Natural killer cell (primary cell): Measurements from ENCODE around the gene ZNF660. TPM values are rescaled to one million over a fixed set of nuclear protein-coding genes. Genes with fewer than 3 reads are reported as not detected.

ENCODE experiments used
- ATAC-seq, 3 donors: fragments of 150-1000 bp in 2 of 3; fragments of 200-7000 bp in 1 of 3; cut with Tn5 transposase; 1 replicate in 1 of 3; 2 replicates in 2 of 3; pipeline ENCODE4 v1.10.0; 2021; ENCODE audit warnings: mild to moderate bottlenecking in 2 of 3, moderate library complexity in 2 of 3
- DNase-seq, 2 donors: peaks; one replicate each; pipeline versions ENCODE4 v3.0.0 to v3.0.0-alpha.2; 2013 to 2021; ENCODE audit warnings: mixed read lengths in 1 of 2
- H3K27ac ChIP-seq: one replicate; pipeline ENCODE4 v1.5.1; 2013; ENCODE audit warnings: mild to moderate bottlenecking, low read length
- H3K27me3 ChIP-seq: one replicate; pipeline ENCODE4 v1.6.1; 2013; ENCODE audit warnings: low read length; ENCODE audit not compliant: control insufficient read depth, insufficient read depth
- H3K36me3 ChIP-seq: one replicate; pipeline ENCODE4 v1.6.1; 2013; ENCODE audit warnings: low read length; ENCODE audit not compliant: control insufficient read depth, insufficient read depth
- H3K4me1 ChIP-seq: one replicate; pipeline ENCODE4 v1.6.1; 2013; ENCODE audit warnings: low read length; ENCODE audit not compliant: control insufficient read depth, insufficient read depth
- H3K4me3 ChIP-seq: one replicate; pipeline ENCODE4 v1.5.1; 2013; ENCODE audit warnings: low read length
- H3K9me3 ChIP-seq: one replicate; pipeline ENCODE4 v1.6.1; 2013; ENCODE audit warnings: low read length; ENCODE audit not compliant: control insufficient read depth, insufficient read depth
- H3K27ac Mint-ChIP-seq, 2 donors: one replicate each; pipeline ENCODE4 v1.8.0; 2022; ENCODE audit warnings: mild to moderate bottlenecking in 2 of 2, mixed read lengths in 2 of 2, moderate library complexity in 1 of 2
- H3K27me3 Mint-ChIP-seq, 2 donors: one replicate each; pipeline ENCODE4 v1.8.0; 2022; ENCODE audit warnings: low read depth in 2 of 2, mixed read lengths in 2 of 2
- H3K36me3 Mint-ChIP-seq: one replicate; pipeline ENCODE4 v1.8.0; 2022; ENCODE audit warnings: mixed read lengths
- H3K4me1 Mint-ChIP-seq, 2 donors: one replicate each; pipeline ENCODE4 v1.8.0; 2022; ENCODE audit warnings: mixed read lengths in 2 of 2
- H3K4me3 Mint-ChIP-seq: one replicate; pipeline ENCODE4 v1.8.0; 2022; ENCODE audit warnings: mild to moderate bottlenecking, moderate library complexity, mixed read lengths
- H3K9me3 Mint-ChIP-seq, 2 donors: one replicate each; pipeline ENCODE4 v1.8.0; 2022; ENCODE audit warnings: mixed read lengths in 2 of 2
- WGBS: methylation state at CpG from one replicate; pipeline ENCODE4 v1.1.7; 2013; ENCODE audit warnings: missing lambda C conversion rate; ENCODE audit not compliant: insufficient coverage; 5-methylcytosine and 5-hydroxymethylcytosine counted together
- intact Hi-C: fragments of 100-400 bp; cut with micrococcal nuclease; formaldehyde crosslinking; loops from one replicate; pipeline ENCODE4 v1.14.2; 2022
- total RNA-seq, 4 donors: library from RNA; stranded (reverse); fragments of 120-200 nt in 1 of 4; gene quantifications; one replicate each; pipeline versions ENCODE4 v1.2.3 to v1.2.4, GENCODE V29; 2013 to 2022
- TF ChIP-seq, protein P1 (sequence below): fragments of 200-600 bp; IDR thresholded peaks from one replicate; pipeline ENCODE4 v1.8.0; 2022; ENCODE audit warnings: antibody characterized with exemption

The ZNF660 gene
- total RNA-seq, 3 donors from 2014 or later (not counting 1 experiment from before 2014, with no cell fraction given) = 4.6 to 7.7 (median 7.3) TPM

DNA sequence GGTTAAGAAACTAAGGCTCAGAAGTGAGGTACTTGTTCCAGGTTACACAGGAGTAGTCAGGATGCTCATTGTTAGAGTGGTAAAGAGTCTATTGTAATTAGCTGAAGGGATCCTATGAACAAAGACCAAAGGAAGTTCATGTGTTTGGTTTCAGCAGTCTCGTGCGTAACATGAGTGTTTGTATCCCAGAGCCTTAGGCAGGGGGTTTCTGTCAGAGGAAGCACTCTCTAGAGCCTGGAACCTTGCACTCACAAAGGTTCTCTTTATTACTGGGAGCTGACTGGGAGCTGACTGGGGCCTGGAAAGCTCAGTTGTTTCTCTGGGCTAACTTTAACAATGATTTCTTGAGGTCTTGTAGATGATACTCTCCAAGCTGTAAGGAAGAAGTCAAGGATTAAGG is 44.0 kb downstream of the ZNF660 start:
- Histone ChIP-seq H3K4me3 (no peak overlapping the region), H3K27ac (no peak overlapping the region), H3K4me1 (peaks cover 12% of the 10 kb centered on the region), H3K36me3 (peaks cover 22% of the 10 kb centered on the region), H3K9me3 (no peaks in the 10 kb centered on the region), H3K27me3 (no peaks in the 10 kb centered on the region)
- Mint-ChIP-seq H3K9me3 (no peaks in the 10 kb centered on the region), H3K36me3 (no peaks in the 10 kb centered on the region), H3K4me3 (no peak overlapping the region), H3K27ac (no peak overlapping the region), H3K27me3 (no peaks in the 10 kb centered on the region), H3K4me1 (peaks cover 47 to 51% of the 10 kb centered on the region in 2 donors)
- TF ChIP-seq, protein P1, sequence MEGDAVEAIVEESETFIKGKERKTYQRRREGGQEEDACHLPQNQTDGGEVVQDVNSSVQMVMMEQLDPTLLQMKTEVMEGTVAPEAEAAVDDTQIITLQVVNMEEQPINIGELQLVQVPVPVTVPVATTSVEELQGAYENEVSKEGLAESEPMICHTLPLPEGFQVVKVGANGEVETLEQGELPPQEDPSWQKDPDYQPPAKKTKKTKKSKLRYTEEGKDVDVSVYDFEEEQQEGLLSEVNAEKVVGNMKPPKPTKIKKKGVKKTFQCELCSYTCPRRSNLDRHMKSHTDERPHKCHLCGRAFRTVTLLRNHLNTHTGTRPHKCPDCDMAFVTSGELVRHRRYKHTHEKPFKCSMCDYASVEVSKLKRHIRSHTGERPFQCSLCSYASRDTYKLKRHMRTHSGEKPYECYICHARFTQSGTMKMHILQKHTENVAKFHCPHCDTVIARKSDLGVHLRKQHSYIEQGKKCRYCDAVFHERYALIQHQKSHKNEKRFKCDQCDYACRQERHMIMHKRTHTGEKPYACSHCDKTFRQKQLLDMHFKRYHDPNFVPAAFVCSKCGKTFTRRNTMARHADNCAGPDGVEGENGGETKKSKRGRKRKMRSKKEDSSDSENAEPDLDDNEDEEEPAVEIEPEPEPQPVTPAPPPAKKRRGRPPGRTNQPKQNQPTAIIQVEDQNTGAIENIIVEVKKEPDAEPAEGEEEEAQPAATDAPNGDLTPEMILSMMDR = no peak
- ATAC-seq = no peak
- WGBS = 97% methylated on average over 2 of the region's 2 CpGs
- intact Hi-C loops = no loop called here
- no peak for DNase-seq

DNA sequence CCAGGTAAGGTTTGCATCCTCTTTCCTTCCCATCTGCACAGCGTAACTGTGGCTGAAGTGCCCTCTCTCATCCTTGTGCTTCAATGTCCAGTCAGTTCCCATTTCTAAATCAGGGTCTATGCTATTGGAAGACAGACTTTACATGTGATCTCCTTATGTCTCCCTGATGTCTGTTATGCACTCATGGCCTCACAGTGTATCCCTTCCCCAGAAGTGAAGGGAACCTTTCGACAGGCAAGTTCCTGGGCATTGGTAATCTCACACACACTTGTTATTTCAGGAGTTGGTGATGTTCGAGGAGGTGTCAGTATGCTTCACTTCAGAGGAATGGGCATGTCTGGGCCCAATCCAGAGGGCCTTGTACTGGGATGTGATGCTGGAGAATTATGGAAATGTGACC is 47.4 kb downstream of the ZNF660 start:
- H3K27ac Mint-ChIP-seq = peak overlapping the region in 1 of 2 donors; percentile 64
- Histone ChIP-seq H3K9me3 (no peaks in the 10 kb centered on the region), H3K27me3 (no peaks in the 10 kb centered on the region), H3K36me3 (peaks cover 49% of the 10 kb centered on the region), H3K27ac (no peak overlapping the region), H3K4me1 (no peaks in the 10 kb centered on the region), H3K4me3 (no peak overlapping the region)
- H3K36me3 Mint-ChIP-seq = peaks cover 21% of the 10 kb centered on the region
- intact Hi-C loops = no loop called here
- H3K27me3 Mint-ChIP-seq = no peaks in the 10 kb centered on the region
- ATAC-seq = no peak
- no peak overlapping the region for H3K4me3 Mint-ChIP-seq
- TF ChIP-seq, protein P1 = no peak
- H3K4me1 Mint-ChIP-seq = peaks cover 28 to 29% of the 10 kb centered on the region in 2 donors
- H3K9me3 Mint-ChIP-seq = no peaks in the 10 kb centered on the region
- WGBS = 100% methylated on average over 3 of the region's 3 CpGs
- no peak for DNase-seq

DNA sequence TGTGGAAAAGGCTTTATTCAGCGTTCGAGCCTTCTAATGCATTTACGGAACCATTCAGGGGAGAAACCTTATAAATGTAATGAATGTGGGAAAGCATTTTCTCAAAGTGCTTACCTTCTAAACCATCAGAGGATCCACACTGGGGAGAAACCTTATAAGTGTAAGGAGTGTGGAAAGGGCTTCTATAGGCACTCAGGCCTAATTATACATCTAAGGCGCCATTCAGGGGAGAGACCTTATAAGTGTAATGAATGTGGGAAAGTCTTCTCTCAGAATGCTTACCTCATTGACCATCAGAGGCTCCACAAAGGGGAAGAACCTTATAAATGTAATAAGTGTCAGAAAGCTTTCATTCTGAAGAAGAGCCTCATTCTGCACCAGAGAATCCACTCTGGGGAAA is 57.6 kb downstream of the ZNF660 start:
- peaks cover 29% of the 10 kb centered on the region for H3K9me3 ChIP-seq
- peaks cover 47% of the 10 kb centered on the region for H3K36me3 Mint-ChIP-seq
- no peaks in the 10 kb centered on the region for H3K27me3 ChIP-seq
- H3K4me3 ChIP-seq = no peak overlapping the region
- H3K27ac Mint-ChIP-seq = no peak overlapping the region
- no peak overlapping the region for H3K4me3 Mint-ChIP-seq
- H3K27me3 Mint-ChIP-seq = no peaks in the 10 kb centered on the region
- no peaks in the 10 kb centered on the region for H3K4me1 ChIP-seq
- peaks cover 12 to 22% of the 10 kb centered on the region in 2 donors for H3K9me3 Mint-ChIP-seq
- peaks cover 53% of the 10 kb centered on the region for H3K36me3 ChIP-seq
- DNase-seq (no peak), ATAC-seq (no peak)
- no peak overlapping the region for H3K27ac ChIP-seq
- WGBS = 100% methylated on average over 3 of the region's 4 CpGs
- intact Hi-C loops = no loop called here
- TF ChIP-seq, protein P1 = no peak
- H3K4me1 Mint-ChIP-seq = peaks cover 5 to 12% of the 10 kb centered on the region in 2 donors

DNA sequence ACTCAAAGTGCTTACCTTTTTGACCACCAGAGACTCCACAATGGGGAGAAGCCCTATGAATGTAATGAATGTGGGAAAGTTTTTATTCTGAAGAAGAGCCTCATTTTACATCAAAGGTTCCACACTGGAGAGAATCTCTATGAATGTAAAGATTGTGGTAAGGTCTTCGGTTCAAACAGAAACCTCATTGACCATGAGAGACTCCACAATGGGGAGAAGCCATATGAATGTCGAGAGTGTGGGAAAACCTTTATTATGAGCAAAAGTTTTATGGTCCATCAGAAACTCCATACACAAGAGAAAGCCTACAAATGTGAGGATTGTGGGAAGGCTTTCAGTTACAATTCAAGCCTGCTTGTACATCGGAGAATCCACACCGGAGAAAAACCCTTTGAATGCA is 58.3 kb downstream of the ZNF660 start:
- H3K4me3 Mint-ChIP-seq = no peak overlapping the region
- peaks cover 7 to 12% of the 10 kb centered on the region in 2 donors for H3K4me1 Mint-ChIP-seq
- TF ChIP-seq, protein P1 = no peak
- H3K27ac ChIP-seq = no peak overlapping the region
- no peaks in the 10 kb centered on the region for H3K4me1 ChIP-seq
- H3K27me3 ChIP-seq = no peaks in the 10 kb centered on the region
- peaks cover 29% of the 10 kb centered on the region for H3K9me3 ChIP-seq
- H3K36me3 Mint-ChIP-seq = peaks cover 41% of the 10 kb centered on the region
- no peak overlapping the region for H3K27ac Mint-ChIP-seq
- intact Hi-C loops = no loop called here
- H3K36me3 ChIP-seq = peaks cover 47% of the 10 kb centered on the region
- ATAC-seq (no peak), DNase-seq (no peak)
- no peaks in the 10 kb centered on the region for H3K27me3 Mint-ChIP-seq
- no peak overlapping the region for H3K4me3 ChIP-seq
- 98% methylated on average over 3 of the region's 4 CpGs for WGBS
- peaks cover 12 to 19% of the 10 kb centered on the region in 2 donors for H3K9me3 Mint-ChIP-seq
